Caki2 (cell line): Measurements from ENCODE around the gene CACUL1. TPM values are rescaled to one million over a fixed set of nuclear protein-coding genes. Genes with fewer than 3 reads are reported as not detected.

Experiments used
- DNase-seq: peaks from one replicate; pipeline ENCODE4 v3.0.0-alpha.2; 2015; ENCODE audit warnings: low read depth
- in situ Hi-C: cut with HindIII; loops from 2 replicates; pipeline ENCODE4 v1.10.0; 2016; ENCODE audit warnings: low sequenced_read_pairs, low pct_unique_long_range_greater_than_20kb, mixed read lengths
- total RNA-seq: library from RNA; depleted of rRNA; stranded (reverse); fragments of >200 nt; shearing (Covaris generic); gene quantifications from 2 replicates; pipeline ENCODE4 v1.2.3, GENCODE V29; 2014; ENCODE audit warnings: low replicate concordance

Gene CACUL1
- total RNA-seq, 1 experiment from 2014 or later: 19.0 TPM

DNA sequence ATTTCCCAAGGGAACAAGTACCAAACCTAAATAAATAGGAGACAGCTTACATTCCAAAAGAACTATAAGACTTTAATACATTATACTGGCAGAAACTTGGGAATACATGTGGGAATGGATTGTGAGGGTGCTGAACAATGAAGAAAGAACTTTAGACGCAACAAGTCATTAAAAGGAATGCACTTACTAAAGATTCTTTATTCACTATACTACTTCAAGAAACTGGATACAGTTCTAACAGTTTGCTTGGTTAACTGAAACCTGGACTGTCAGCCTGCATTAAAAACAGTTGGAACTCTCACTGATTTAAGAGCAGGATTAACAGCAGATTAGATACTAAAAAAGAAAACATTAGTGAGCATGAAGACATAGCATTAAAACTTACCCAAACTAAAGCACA lies 12.0 kb downstream of the CACUL1 start:
- DNase-seq: no peak
- in situ Hi-C loops: no loop called here

DNA sequence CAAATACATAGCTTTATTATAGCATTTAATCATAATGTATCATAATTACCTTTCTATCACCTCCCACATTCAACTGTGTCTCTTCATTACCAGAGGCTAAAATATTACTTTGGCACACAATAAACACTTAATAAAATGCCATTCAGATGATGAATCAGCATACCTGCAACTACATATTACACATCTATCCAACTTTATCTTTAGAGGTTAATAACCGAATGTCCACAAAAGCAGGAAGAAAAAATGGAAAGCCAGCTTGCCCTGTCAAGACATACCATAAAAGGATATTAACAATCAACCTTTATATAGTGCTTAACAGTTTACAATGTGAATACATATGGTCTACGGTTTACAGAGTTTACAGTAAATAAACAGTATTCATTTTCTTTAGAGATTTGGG lies 12.7 kb downstream of the CACUL1 start:
- in situ Hi-C loops: no loop called here

DNA sequence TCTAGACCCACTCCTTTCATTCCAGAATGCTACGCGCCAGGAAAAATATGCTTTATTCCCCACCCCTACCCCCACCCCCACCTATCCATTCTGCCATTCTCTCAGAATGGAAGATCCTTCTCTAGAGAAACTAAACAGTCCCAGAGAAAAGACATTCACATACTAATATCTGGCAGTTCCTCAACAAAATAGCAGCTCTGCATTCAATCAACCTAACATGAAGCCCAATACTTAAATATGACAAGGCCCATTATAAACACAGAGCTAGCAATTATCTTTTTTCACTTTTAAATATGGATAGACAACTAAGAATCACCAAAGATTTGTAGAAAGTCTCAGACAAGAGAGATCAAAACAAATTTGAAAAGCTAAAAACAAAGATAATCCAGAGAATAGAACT lies 16.4 kb downstream of the CACUL1 start:
- DNase-seq: no peak
- in situ Hi-C loops: no loop called here

More for the DNA sequence above, 12.7 kb downstream of the CACUL1 start:
- no peak for DNase-seq

DNA sequence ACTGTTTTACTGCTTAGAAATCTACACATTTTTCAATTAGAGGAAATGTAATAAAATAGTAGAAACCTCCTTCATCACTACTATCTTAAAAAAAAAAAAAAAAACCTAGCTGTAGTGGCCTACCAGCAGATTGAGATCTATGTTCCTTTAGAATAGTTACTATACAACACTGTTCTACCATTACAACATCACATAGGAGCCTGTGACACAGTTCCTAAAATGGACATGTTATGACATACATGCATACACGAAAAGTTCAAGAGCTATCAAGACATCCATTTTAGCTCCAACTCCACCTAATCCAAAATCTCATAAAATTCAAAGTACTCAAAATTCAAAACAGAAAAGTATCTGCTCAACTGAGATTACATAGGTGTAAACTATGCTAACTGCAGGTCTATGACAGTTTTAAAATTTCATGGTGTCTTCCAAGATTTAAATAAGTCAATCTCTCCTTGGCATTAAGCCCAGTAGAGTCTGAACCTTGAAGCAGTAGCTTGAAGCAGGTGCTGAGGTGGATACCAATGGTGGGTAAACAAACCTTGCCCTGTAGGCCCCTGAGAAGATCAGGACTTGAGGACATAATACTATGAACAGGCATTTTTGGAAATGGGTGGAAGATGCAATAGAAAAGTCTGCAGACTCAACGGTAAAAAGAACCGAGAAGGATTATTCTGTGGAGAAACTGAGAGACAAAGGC lies 17.0 kb downstream of the CACUL1 start:
- no peak for DNase-seq
- in situ Hi-C loops: no loop called here

DNA sequence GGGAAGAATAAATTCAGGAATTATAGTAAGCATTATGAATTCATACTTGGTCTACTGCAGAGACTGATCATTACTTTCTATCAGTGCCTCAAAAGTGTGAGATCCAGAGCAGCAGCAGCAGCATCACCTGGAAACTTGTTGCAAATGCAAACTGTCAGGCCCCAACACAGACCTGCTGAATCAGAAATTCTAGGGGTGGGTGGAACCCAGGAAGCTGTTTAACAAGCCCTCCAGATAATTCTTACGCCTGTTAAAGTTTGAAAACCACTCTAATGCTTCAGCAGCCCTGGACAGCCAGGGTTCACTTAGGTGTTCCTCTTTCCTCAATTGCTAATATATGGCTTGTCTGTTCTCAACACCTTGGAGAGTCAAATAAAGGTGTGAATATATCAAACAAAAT lies 19.5 kb downstream of the CACUL1 start:
- in situ Hi-C loops: no loop called here
- DNase-seq: no peak

DNA sequence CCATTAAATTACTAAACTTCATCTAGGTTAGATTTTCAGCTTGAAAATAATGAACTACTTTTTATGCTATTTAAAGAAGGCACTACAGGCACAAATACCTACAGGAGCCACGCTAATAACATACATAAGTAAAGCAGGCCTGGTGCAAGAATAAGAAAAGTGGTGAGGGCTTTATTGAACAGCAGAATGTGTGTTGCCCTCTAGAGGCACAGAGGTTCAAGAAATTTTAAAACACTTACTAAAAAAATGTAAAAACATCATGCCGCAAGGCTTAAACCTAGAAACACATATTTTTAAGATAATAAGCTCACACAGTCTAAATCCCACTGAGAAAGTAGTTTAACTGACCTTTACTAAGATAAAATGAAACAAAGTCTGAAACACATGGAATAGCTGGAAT lies 20.3 kb downstream of the CACUL1 start:
- in situ Hi-C loops: no loop called here

DNA sequence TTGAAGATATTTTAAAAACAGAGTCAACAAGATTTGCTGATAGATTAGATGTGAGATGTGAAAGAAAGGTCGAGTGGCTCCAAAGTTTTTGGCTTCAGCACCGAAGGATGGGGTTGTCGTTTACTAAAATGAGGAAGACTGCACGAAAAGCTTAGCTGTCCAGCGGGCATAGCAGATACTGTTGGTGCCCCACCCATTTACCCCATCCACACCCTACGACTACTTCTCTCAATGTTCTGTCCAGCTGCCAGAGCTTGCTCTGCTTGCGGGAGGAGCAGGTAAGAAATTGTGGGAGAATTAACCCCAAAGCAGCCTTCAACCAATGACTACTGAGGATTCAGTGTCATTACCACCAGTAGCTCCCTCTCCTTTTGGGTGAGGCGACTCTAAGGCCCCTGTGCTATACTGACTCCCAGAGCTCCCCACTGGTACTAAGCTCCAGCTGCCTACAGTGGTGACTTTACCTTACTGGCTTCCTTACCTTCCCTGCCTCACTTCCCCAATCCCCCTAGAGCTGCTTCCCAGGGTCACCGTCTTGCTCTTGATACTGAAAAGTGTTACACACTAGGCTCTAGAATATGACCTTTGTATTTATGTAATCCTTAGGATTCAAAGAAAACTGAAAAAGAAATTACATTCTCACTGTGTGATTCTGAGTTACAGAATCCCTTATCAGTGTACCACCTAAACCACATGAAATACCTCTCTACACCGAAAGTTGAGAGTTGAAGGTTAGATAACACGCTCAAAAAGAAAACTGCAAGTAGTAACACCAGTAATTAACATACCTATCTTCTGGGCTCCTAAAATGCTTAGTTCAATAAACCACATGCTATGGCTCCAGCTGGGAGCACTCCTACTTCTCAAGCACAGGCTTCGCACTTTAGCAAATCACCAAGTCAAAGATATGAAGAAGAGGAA lies 22.3 kb downstream of the CACUL1 start:
- in situ Hi-C loops: no loop called here
- DNase-seq: no peak

More for the DNA sequence above, 20.3 kb downstream of the CACUL1 start:
- no peak for DNase-seq

DNA sequence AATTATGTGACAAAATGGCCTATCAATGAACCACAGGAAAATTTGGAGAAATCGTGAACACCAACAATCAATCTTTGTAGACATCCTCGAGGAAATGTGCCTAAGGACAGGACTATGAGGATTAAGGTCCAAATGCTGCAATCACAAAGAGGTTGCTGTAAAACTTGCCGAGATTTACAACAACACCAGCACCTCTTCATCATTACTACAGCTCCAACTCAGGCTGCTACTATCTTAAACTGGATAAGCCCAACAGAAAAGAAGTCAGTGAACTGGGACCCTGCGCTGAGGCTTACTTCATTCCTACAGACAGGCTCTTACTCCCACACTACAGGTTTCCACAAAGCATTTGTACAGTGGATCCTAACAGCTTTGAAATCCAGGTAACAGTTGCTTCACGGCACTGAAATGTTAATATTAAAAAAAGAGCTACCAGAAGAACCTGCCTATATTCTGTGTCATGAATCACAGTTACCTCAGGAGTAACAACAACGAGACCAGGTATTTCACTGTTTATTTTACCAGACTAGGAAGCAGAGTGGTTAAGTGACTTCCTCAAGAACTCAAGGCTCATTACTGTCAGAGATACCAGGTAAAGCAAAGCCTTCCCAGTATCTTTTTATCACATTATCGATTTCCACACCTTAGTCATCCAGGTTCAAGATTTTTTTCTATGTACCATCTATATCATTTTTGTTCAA lies 23.9 kb downstream of the CACUL1 start:
- DNase-seq: no peak
- in situ Hi-C loops: no loop called here

DNA sequence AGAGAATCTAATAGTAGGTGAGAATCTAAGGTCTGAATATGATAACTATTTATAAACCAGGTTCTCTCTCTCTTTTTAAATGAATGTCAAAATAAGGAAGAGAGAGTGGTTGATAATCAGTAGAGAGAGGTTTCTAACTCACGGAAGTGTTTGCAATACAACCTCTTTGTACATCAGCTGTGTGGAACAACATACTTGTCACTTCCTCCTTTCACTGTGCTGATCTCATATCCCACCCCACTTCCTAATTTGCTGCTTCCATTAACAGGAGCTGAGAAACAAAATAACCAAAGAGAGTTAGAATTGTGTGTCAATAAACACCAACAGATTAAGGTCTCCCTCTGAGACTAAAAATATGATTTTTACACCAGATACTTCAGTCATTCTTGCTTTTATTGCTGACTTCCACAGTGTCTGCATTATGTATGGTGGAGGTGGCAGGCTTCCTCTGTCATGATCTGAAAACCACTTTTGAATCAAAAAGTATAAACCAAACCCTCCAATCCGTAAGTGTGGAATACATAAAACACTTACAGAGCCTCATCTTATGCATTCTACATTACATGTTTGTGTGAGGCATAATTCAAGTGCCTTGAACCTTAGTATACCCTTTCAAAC lies 25.0 kb downstream of the CACUL1 start:
- no peak for DNase-seq
- in situ Hi-C loops: no loop called here

DNA sequence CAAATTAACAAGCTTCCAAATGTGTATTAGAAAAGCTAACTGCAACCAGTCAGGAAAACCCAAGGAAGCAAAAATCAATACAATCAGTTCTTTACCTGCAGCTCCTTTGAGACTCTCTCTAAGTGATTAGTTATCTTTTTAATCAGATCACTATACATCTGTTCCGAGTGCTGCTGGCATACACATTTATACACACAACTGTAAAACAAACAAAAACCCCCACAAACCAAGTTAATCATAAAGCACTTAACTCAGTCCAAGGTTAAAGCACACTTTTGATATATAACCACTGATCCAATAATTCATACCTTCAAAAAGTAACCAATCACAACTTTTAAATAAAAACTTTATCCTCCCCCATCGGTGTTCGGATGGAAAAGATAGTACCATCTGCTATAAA lies 25.6 kb downstream of the CACUL1 start:
- in situ Hi-C loops: no loop called here
- no peak for DNase-seq

DNA sequence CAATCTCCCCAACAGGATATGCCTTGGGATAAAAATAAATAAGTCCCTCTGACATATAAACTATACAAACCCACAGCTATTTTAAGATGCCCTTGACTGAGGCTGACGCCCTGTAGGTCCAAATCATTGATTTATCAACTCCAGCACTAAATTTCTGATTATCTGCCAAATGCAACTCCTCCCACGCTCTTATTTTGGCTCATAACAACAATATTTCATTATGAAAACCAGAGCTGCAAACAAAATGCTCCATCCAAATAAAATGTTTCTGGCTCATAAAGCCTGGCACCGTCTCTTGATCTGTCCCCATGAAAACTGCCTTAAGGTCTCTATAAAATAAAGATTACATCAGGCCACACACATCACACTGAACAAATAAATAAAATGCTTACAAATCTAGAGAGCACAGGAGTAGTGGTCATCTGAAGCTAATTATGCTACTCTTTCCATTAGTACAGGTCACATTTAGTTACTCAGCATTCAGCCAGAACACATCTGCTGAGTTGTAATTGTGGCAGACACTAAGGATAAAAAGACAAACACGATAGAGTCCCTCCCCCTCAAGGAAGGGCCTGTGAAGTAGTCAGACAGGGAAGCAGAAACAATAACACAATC lies 28.8 kb downstream of the CACUL1 start:
- in situ Hi-C loops: no loop called here
- peak; percentile 34 for DNase-seq

DNA sequence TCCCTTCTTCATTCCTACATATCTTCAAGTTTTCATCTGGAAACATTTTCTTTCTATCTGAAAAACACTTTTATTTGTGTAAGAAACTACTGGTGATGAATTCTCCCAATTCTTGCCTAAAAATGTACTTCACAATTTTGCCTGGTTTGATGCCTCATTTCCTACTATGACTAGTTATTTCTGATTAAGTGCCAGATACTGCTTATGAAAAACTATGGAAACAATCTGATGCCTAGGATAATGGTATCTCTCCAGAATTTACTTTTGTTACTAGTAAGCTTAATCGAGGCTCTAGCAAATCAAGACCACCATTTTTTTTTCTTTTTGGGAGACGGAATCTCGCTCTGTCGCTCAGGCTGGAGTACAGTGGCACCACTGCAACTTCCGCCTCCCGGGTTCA lies 31.3 kb downstream of the CACUL1 start:
- DNase-seq: no peak
- in situ Hi-C loops: no loop called here

DNA sequence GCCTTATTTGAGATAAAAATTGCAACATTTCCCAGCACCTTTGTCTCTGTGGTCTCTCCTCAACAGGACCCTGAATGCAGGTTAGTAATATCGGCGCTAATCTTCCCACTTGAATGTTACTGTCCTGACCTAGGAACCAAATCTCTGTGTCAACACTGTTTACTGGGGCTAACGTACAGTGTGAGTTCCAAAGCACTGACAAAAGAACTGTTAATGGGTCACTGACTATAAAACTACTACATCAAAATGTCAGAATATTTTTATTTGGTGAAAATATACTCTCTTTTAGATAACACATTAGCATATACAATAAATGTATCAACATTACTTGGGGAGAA lies 33.3 kb downstream of the CACUL1 start:
- in situ Hi-C loops: no loop called here
- no peak for DNase-seq

DNA sequence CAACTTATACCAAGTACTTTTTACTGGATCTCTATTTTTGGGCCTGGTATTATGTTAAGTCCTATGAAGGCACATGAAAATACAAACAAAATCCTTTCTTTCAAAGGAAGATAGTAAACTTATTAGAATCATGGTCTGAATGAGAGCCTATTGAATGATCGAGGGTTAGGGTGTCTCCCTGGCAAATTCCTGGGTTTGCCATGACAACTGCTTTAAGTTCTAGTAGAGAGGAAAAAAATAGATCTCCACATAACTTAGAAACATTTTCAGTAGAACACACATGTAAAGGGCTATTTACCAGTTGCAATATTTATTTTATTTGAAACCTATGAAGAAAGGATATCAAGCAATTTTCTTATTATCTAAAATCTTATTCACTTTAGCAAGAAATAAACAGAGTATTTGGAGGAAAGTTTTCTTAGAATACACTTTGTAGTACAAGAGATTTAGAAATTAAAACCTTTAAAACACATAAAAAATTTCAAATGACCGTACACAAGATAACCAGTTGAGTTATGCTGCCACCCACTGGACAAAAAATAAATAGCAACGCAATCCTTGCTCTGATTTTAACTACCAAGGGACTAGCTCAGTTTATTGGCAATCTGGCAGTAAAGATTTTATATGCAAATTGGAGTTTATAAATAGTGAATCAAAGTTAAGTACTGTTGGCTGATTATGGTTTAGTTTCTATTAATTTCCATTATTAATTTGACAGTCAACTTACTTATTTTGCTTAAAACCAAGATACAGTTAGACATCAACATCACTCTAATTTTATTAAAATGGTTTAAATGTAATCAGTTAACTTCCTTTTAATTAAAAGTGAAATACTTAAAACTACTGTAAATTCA lies 33.9 kb downstream of the CACUL1 start:
- peak; percentile 51 for DNase-seq
- in situ Hi-C loops: no loop called here

DNA sequence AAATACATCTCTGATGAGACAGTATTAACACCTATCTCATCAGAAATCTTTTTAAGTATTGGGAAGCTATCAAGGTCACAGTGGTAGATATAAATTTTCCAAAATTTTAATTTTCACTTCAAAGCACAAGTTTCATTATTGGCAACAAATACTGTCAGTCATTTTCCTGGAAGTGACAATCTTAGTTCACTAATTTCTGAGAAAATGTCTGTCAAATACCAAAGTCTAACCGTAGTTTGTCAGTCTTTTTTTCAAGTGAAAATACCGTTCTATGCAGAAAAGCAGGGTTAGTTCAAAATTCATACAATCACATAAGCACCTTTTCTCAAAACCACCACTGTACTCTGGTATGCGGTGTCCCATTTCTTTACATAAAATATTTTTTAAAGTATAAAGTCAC lies 40.4 kb downstream of the CACUL1 start:
- in situ Hi-C loops: no loop called here
- no peak for DNase-seq

DNA sequence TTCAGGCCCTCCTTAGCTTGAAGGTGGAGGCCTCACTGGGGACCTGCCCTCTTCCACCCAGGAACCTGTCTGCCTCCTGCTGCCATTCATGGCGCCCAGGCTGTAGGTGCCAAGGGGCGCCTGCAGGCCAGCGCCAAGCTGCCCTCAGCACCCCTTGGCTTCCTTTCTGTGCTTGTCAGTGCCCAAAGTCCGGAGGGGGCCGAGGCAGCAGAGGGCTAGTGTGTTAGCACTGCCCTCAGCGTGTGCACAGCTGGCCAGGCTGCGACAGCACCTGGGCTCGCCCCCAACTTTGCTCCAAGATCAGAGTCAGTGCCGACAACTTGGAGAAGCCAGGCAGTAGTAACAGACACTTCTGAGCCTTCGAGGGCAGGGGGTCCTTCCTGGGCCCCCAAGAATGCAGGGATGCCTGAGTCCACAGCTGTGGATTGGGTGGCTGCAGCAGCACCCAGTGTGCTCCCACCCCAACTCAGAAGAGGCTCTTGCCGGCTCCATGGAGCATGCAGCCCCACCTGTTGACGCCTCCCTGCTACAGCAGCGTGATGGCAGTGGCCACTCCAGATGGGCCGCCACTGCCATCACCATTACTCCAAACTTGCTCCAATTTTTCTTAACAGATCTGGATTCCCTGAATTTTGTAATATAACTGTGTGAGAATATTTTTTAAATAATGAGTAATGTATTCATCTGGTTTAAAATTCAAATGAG lies 41.7 kb downstream of the CACUL1 start:
- DNase-seq: no peak
- in situ Hi-C loops: no loop called here

DNA sequence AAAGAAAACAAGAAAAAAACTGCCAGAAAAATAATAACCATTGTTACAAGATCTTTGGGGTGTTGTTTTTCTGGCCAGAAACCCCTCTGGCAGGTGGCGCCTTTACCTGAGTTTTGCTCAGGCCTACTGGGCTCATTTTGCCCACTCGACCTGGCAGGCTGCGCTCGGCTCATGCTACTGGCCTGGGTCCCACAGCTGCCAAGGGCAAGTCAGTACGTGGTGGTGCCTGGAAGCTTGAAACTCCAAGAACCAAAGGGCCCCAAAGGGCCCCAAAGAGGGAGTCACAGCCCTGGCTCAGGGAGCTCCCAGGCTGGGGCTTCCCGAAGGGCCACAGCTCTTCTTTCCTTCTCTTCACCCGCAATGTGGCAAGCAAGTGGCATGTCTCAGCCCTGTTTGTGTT lies 42.7 kb downstream of the CACUL1 start:
- in situ Hi-C loops: no loop called here
- no peak for DNase-seq
